GM21360 (cell line): Measurements from ENCODE around the gene IPO11.
"Not testable (repeated sequence)": the region's sequence is repeated elsewhere in the genome, so short reads cannot be mapped to it uniquely, and the experiment has no call there.

Experiments
- ATAC-seq: cut with Tn5 transposase; IDR thresholded peaks from one replicate; pipeline ENCODE4 v1.9.1; 2021; ENCODE audit warnings: mild to moderate bottlenecking, moderate library complexity; ENCODE audit not compliant: unreplicated experiment

The IPO11 gene

DNA sequence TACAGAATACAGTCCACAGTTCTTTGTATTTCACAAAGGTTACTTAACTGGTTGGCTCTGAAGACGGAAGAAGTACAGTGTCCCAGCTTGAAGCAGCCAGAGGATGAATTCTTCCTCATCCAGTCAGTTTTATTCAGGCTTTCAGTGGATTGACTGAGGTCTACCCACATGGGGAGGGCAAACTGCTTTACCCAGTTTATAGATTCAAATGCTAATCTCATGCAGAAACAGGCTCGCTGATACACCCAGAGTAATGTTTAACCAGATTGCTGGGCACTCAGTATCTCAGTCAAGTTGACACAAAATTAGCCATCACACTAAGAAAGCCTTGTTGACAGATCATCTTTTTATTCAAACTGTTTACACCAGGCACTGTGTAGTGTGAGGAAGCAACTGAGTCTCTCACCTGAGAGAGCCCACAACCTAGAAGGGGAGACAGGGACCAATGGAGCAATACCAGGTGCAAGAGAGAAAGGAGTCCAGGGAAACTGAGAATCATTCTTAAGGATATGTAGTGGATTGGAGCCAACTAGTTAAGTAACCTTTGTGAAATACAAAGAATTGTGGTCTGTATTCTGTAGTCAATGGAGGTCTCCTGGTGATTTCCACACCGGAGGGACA is 181.9 kb downstream of the IPO11 start:
- ATAC-seq: no peak

DNA sequence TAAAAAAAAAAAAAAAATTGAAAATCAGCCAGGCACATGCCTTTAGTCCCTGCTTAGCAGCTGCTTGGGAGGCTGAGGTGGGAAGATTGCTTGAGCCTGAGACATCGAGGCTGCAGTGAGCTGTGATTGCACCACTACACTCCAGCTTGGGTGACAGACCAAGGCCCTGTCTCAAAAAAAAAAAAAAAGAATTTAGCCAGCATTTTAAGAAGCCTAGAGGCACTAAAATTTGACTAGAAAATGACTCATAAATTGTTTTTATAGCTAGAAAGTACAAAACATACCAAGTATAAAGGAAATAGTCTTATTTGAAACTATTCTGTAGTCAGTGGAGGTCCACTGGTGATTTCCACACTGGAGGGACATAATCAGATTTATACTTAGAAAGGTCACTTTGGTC is 183.5 kb downstream of the IPO11 start:
- ATAC-seq: no peak

DNA sequence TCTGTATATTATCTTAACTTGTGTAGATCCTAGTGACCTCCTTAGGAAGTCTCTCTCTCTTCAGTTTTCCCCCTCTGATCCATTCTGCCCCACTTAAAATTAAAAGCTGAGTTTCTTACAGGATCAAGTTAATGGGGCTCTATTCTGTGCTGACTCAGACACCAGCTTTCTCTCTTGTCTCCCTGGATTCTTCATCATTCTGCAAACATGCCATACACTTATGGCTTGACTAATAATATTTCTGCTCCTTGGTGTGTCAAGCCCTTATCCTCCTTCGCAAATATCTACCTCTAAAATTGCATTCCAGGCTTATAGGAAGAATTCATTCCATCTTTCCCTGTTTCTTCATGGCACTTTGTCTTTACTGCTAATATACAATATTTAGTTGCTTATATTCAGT is 184.1 kb downstream of the IPO11 start:
- no peak for ATAC-seq

DNA sequence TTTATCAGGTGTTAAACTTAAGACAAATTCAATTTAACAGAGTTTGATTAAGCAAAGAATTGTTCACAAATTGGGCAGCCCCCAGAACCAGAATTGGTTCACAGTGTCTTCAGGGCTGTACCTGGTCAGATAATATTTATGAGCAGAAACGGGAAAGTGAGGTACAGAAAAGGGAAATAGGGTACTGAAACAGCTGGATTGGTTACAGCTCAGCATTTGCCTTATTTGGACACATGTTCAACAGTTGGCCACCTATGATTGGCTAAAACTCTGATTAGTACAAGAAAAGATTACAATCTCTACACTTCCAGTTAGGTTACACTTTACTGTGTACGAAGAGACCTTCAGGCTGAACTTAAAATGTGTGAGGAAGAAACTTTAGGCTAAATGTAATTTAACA is 184.8 kb downstream of the IPO11 start:
- no peak for ATAC-seq

DNA sequence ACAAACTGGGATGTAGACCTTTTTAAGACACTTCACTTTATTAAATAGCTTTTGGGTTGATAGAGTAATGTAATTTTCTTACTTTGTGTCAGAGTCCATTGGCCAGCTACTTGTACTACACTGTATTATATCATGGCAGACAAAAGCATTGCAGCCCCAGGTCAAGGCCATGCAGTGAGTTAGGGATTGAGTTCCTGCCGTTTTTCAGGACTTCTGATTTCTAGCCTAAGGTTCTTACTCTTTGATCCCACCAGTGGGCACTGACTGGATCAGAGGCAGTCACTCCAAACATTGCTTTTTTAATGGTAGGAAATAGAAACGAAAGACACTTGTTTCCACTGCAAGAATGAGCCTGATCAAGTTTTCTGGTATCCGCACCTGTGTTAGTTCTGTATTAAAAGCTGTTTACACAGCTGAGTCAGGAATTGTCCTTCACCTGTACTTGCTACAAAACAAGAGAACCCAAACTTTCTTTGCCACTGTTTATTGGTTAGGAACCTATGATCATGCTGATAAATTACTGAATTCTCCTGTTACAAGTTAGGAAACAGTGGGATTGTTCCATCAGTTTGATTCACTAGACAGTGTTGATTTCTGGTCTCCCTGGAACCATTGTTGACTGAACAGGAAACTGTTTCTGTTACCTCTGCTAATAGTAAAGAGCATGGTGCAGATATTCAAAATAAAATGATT is 188.1 kb downstream of the IPO11 start:
- no peak for ATAC-seq

DNA sequence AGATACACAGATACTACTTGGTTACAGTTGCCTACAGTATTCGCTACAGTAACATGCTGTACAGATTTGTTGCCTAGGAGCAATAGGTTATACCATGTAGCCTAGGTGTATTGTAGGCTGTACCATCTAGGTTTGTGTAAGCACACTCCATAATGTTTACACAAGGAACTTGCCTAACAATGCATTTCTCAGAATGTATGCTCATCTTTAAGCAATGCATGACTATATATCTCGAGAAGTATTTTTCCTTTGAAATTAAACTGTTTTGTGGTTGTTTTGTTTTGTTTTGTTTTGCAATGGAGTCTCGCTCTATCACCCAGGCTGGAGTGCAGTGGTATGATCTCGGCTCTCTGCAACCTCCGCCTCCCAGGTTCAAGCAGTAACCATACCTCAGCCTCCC is 191.4 kb downstream of the IPO11 start:
- no peak for ATAC-seq

DNA sequence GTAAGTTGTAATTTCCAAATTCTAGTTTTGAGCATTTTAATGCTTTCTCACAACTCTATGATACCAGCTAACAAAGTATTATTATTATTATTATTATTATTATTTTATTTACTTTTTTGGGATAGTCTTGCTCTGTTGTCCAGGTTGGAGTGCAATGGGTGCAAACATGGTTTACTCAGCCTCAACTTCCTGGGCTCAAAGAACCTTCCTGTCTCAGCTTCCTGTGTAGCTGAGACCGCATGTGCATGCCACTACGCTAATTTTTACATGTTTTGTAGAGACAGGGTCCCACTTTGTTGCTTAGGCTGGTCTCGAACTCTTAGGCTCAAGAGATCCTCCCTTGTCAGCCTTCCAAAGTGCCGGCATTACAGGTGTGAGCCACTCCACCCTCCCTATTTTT is 193.1 kb downstream of the IPO11 start:
- no peak for ATAC-seq

DNA sequence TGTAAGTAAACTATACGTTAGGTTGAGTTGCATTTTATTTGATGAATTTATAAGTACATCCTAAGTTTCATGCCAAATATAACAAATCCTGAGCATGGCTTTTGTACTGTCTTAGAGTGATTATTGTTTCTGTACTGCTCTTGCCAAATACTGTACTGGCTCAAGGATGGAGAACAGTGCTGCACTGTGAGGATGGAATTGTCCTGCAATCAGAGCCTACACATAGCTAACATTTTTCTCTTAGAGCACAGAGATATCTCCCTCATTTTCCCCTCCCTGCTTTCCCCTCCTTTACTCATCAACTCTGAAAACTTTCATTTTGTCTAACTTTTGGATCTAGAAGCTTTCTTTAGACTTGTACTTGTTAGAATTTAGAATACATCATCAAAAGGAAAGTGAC is 194.3 kb downstream of the IPO11 start:
- no peak for ATAC-seq

DNA sequence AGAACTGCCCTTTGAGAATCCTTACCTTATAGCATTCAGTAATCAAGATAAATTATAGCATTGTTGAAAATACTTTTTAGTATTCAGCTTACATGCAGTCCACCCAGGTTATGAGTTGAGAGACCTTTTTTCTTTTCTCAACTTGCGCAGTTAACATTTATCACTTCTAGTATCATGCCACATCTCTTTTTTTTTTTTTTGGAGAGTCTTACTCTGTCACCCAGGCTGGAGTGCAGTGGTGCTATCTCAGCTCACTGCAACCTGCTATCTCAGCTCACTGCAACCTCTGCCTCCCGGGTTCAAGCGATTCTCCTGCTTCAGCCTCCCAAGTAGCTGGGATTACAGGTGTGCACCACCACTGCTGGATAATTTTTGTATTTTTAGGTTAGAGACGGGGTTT is 195.1 kb downstream of the IPO11 start:
- no peak for ATAC-seq

DNA sequence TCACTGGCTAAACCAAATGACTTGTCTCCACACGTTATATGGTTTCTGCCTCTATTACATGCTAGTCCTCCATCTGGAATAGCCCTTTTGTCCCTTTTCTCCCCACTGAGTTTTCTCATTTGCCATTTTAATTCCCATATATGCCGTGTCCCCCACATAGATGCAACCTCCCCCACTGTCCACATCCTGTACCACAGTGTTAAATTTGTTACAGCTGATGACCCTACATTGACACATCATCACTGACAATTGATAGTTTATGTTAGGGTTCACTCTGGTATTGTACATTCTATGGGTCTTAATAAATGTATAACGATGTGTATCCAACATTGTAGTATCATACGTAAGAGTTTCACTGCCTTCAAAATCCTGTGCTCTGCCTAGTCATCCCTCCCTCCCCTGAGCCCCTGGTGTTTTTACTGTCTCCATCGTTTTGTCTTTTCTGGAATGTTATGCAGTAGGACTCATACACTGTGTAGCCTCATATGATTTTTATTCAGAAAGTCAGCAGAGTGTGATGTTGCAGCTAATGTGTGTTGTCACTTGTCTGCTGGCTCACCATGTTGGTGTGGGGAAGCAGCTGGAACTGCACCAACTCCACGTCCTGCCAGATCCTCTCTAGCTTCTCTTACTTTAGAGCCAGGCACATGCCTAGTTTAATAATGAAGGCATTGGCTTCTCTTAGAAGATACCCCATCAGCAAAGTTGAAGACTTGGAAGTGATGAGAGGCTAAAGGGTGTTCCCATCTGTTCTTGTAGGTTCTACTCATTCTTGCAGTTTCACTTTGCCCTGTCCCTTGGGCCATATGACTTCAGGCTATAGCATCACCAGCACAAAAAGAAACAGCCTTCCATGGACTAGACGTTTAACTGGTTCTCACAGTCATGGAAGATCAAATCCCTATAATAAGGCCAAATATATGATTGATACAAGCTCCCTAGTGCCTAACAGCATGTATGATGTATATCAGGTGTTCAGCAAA is 196.3 kb downstream of the IPO11 start:
- no peak for ATAC-seq

DNA sequence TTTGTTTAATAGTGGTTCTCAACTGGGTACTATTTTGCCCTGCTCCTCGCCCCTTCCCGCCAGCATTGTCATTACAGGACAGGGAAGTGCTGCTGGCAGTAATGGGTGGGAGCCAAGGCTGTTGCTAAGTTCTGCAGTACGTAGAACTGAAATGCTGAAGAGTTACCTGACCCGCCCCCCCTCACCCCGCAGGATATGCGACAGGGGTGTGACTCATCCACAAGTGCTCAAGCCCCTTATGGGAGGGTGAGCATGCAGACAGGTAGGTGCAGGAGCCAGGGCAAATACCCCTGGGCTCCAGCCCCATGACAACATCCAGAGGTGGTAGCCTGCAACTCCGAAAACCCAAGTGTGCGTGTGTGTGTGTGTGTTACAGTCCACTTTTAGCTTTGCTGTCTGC is 201.8 kb downstream of the IPO11 start:
- no peak for ATAC-seq

DNA sequence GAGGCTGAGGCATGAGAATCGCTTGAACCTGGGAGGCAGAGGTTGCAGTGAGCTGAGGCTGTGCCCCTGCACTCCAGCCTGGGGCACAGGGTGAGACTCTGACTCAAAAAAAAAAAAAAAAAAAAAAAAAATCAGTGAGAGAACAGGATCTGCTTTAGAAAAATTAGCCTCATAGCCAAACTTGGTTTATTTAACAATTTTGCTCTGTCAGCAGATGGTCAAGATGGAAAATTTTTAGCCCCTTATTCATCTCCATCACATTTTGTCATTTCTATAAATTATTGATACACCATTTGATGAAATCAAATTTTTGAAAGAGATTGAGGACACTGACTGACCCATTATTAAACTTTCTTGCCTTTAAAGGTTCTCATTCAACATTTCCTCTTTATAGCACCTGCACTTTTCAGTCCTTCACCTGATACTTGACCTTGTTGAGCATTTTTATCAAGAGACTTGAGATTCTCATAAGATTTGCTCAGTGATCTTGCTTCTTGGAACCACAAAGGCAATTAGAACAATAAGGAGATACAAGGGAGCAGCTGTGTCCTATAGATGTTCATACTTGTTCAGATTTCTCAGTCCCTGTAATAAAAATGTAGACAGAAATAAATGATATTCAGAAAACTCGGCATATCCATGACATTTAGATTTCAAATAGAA is 204.2 kb downstream of the IPO11 start:
- ATAC-seq: no peak

DNA sequence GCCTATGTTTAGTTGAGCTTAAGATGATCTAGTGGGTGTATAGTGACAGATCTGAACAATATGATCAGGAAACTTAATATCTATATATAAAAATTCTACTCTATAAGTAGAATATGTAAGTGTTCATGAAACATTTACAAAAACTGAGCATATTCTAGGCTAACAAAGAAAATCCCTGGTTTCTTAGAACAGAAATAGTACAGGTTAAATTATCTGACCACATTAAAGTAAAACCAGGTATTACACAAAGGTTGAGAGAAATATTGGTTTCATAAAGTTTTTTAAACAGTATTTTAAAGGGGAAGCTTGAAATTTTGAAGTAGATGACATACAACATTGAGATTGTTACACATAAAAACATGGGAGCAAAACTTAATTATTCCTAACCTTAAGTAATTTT is 205.4 kb downstream of the IPO11 start:
- ATAC-seq: no peak

DNA sequence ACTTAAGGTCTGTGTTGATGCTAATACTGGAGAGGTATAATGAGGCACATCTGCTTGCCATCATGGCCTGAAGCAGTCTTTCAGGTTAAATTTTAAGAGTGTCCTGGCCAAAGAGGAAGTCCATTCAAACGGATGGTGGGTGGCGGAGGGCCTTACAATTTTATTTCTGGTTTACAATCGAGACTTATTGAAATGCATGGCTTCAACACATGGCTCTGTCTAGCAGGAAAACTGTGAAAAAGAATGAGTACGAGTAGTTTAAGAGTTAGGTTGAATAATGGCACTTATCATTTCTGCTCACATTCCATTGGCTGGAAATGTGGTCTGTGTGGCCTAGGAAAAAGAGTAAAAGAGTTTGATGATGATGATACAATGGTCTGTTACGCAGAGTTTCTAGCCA is 208.2 kb downstream of the IPO11 start:
- no peak for ATAC-seq

DNA sequence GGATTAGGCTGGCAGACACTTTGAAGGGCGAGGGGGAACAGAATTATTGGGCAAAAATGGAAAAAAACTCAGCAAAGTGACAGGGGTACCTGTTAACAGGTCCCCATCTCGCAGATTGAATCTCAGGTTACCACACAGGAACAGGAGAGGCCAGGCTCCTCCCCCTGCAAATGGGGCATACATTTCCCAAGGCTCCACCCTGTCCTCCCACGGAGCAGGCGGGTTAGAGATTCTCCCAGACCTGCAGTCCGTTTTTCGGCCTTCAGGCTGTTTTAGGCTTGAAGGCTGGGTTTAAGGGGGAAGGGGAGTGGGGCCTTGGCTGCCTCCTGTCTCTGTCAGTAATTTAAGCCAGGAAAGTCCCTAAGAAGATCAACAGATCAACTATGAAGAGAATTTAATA is 208.7 kb downstream of the IPO11 start:
- no peak for ATAC-seq

DNA sequence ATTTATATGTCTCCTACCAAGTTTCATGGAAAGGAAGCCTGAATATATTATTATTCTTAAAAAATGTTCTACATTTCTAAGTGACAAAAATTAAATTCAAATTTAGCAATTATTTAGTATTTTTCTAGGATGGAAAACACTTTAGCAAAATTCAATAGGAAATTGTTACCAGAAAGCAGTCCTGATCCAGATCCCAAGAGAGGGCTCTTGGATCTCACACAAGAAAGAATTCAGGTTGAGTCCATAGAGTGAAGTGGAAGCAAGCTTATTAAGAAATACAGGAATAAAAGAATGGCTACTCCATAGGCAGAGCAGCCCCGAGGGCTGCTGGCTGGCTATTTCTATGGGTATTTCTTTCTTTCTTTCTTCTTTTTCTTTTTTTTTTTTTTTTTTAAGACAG is 210.7 kb downstream of the IPO11 start:
- ATAC-seq: no peak

DNA sequence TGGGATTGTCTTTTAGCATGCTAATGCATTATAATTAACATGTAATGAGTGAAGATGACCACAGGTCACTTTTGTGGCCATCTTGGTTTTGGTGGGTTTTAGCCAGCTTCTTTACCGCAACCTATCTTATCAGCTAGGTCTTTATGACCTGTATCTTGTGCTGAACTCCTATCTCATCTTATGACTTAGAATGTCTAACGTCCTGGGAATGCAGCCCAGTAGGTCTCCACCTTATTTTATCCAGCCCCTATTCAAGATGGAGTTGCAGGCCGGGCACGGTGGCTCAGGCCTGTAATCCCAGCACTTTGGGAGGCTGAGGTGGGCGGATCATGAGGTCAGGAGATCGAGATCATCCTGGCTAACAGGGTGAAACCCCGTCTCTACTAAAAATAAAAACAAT is 211.9 kb downstream of the IPO11 start:
- ATAC-seq: not testable (repeated sequence)

DNA sequence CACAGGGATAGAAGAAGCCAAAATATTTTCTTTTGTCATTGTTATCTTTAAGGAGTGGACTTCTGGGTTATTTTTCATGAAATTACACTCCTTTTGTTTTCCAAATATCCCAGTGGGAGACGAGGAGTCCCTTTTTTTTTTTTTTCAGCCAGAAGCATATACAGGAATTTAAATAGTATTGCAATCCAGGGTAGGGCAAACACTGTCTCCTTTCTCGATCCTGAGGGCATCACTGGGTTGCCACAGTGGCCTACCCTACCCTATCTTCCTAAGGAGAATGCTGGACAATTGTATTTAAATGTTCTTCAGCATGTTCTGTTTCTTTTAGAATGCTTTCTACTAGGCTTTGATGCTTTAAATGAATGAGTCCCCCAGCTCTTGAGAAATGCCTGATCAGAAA is 214.0 kb downstream of the IPO11 start:
- ATAC-seq: no peak

DNA sequence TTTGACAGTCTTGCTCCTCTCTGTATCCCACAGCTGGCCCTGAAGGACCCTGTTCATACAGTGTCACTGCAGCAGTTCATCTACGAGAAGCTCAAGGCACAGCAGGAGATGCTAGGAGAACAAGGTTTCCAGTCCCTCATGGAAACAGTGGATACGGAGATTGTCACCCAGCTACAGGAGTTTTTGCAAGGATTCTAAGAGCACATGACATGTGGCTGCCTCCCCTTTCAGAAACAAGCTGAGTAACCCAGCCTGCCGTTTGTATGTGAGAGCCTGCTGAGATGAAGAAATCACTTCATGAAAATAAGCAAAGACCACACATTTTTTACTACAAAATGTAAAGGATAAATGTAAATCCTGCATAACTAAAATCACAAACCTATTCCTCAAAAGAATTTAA is 214.6 kb downstream of the IPO11 start:
- no peak for ATAC-seq

DNA sequence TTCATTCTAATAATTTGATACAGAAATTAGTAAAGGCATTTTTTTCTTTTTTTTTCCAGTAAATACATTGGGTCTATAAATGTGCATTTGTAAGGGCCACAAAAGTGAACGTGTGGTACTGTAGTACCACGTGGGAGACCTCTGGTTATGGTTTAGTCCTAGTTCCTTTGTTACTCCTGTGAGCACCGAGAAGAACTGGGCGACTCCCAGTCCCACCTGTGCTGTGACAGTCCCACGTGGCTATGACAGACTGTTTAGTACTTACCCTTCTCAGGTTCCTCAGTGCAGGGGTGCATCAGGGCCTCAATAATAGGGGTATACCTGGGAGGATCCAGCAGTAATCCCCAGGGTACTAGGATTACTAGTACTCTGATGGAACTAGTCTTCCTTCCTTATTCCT is 215.3 kb downstream of the IPO11 start:
- no peak for ATAC-seq

DNA sequence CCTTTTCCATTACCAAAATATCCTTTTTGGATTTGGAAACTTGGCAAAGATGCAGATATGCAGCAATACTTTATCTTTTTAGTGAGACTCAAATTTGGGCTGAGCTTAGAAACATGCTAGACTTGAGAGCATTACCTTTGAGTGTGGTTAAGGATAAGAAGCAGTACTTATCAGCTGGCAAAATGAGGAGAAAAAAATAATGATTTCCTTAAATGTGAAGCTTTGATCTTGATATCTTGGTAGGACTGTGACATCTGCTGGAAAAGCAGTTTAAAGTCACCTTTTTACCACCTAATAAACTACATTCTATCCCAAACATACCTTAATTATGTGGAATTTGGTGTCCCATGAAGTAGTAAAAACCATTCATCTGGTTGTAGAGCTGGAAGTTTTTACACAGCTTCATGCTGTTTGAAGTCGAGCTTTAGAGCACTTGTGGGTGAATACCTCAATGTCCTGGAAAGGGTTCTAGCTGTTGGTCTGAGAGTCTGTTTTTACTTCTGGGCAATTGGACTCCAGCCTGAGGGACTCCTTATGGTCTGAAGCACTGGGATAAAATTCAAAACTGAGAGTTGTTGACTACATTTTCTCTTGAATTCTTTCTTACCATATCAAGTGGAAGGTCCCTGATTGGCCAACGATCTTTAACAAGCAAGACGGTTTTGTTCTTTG is 219.5 kb downstream of the IPO11 start:
- ATAC-seq: no peak
